Measurements from ENCODE around the gene GCLM. TPM values are rescaled to one million over a fixed set of nuclear protein-coding genes. Genes with fewer than 3 reads are reported as not detected.
"Not testable (repeated sequence)": the region's sequence is repeated elsewhere in the genome, so short reads cannot be mapped to it uniquely, and the experiment has no call there.

Gene GCLM
- total RNA-seq, 2 donors from 2014 or later, result 17.7 to 19.4 TPM

DNA sequence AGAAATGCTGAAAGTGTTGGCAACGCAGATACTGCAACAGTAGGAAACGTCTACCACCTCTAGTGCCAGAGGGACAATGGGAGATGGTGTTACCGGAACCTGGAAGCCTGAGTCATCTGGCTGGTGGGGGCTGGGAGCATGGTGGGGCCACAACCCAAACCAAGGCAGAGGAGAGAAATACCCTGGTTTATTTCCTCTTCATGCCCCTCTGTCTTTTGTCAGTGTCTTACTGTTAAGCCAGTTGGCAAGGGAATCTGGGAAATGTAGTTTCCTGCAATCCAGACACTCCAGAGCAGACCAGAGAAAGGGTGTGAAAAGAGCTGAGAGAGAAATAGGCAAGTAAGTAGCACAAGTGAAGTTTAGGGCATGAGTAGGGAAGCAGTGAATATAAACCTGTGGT, 45.1 kb downstream of the GCLM start:
- Histone ChIP-seq H3K27ac (no peak overlapping the region), H3K9me3 (no peaks in the 10 kb centered on the region)
- intact Hi-C loops (cut with DNase I), result no loop called here

DNA sequence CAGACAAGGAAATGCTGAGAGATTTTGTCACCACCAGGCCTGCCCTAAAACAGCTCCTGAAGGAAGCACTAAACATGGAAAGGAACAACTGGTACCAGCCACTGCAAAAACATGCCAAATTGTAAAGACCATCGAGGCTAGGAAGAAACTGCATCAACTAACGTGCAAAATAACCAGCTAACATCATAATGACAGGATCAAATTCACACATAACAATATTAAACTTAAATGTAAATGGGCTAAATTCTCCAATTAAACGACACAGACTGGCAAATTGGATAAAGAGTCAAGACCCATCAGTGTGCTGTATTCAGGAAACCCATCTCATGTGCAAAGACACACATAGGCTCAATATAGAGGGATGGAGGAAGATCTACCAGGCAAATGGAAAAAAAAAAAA, 51.6 kb downstream of the GCLM start:
- H3K36me3 ChIP-seq; H3K9me3 ChIP-seq; H3K27me3 ChIP-seq; H3K27ac ChIP-seq; H3K4me1 ChIP-seq; DNase-seq; H3K4me3 ChIP-seq; intact Hi-C loops (cut with DNase I); H3K9ac ChIP-seq (ENCODE audit: low read depth in 2 of 2, low read length in 2 of 2): not testable (repeated sequence)

More for the DNA sequence above, 45.1 kb downstream of the GCLM start:
- H3K36me3 ChIP-seq, result no peaks in the 10 kb centered on the region
- H3K4me3 ChIP-seq, result no peak overlapping the region
- no peaks in the 10 kb centered on the region for H3K27me3 ChIP-seq
- H3K9ac ChIP-seq (ENCODE audit: low read depth in 2 of 2, low read length in 2 of 2), result no peak overlapping the region
- DNase-seq, result no peak
- TF ChIP-seq, protein P1, sequence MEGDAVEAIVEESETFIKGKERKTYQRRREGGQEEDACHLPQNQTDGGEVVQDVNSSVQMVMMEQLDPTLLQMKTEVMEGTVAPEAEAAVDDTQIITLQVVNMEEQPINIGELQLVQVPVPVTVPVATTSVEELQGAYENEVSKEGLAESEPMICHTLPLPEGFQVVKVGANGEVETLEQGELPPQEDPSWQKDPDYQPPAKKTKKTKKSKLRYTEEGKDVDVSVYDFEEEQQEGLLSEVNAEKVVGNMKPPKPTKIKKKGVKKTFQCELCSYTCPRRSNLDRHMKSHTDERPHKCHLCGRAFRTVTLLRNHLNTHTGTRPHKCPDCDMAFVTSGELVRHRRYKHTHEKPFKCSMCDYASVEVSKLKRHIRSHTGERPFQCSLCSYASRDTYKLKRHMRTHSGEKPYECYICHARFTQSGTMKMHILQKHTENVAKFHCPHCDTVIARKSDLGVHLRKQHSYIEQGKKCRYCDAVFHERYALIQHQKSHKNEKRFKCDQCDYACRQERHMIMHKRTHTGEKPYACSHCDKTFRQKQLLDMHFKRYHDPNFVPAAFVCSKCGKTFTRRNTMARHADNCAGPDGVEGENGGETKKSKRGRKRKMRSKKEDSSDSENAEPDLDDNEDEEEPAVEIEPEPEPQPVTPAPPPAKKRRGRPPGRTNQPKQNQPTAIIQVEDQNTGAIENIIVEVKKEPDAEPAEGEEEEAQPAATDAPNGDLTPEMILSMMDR (IDR thresholded peaks at IDR 0.05), result no peak
- H3K4me1 ChIP-seq, result no peaks in the 10 kb centered on the region

DNA sequence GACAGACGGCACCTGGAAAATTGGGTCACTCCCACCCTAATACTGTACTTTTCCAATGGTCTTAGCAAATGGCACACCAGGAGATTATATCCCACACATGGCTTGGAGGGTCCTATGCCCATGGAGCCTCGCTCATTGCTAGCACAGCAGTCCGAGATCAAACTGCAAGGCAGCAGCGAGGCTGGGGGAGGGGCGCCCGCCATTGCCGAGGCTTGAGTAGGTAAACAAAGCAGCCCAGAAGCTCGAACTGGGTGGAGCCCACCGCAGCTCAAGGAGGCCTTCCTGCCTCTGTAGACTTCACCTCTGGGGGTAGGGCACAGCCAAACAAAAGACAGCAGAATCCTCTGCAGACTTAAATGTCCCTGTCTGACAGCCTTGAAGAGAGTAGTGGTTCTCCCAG, 53.2 kb downstream of the GCLM start:
- intact Hi-C loops (cut with DNase I); H3K9me3 ChIP-seq; H3K36me3 ChIP-seq; H3K27ac ChIP-seq; H3K4me1 ChIP-seq; H3K4me3 ChIP-seq; H3K27me3 ChIP-seq; DNase-seq; H3K9ac ChIP-seq (ENCODE audit: low read depth in 2 of 2, low read length in 2 of 2): not testable (repeated sequence)

DNA sequence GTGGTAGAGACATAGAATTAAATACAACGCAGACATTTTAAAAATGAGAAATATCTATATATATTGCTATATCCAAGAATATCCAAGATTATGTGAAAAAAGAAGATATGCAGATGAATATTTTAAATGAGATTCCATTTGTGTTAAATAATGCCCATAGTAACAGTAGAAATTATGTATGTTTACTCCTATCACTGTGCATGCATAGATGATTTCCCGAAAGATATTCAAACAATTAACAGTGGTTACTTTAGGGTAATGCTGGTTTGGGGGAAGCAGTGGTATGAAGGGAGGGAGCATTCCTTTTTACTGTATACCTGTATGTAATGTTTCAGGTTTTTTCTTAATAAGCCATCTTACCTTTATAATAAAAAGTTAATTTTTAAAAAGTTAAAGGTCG, 55.3 kb downstream of the GCLM start:
- DNase-seq, result no peak
- H3K27ac ChIP-seq, result no peak overlapping the region
- H3K4me1 ChIP-seq, result no peaks in the 10 kb centered on the region
- H3K9me3 ChIP-seq, result no peaks in the 10 kb centered on the region
- intact Hi-C loops (cut with DNase I), result no loop called here
- no peak overlapping the region for H3K4me3 ChIP-seq
- no peaks in the 10 kb centered on the region for H3K36me3 ChIP-seq
- TF ChIP-seq, protein P1 (IDR thresholded peaks at IDR 0.05), result no peak
- H3K9ac ChIP-seq (ENCODE audit: low read depth in 2 of 2, low read length in 2 of 2), result no peak overlapping the region
- no peaks in the 10 kb centered on the region for H3K27me3 ChIP-seq

DNA sequence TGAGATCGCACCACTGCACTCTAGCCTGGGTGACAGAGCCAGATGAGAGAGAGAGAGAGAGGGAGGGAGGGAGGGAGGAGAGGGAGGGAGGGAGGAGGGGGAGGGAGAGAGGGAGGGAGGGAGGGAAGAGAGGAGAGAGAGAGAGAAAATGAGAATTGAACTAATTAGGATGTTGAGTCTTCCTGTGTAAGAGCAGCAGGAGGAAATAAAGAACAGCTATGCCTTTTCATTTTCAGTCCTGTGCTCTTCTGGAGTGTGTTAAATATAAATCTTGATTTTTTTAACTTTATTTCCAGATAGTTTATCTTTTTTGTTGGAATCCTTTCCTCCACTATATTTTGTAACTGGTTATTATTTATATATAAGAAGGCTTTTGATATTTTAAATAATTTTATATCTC, 57.4 kb downstream of the GCLM start:
- intact Hi-C loops (cut with DNase I), result no loop called here
- Histone ChIP-seq H3K4me1 (peaks cover 5% of the 10 kb centered on the region), H3K9me3 (no peaks in the 10 kb centered on the region), H3K27me3 (no peaks in the 10 kb centered on the region), H3K9ac (ENCODE audit: low read depth in 2 of 2, low read length in 2 of 2) (no peak overlapping the region), H3K27ac (no peak overlapping the region), H3K36me3 (no peaks in the 10 kb centered on the region), H3K4me3 (no peak overlapping the region)
- DNase-seq, result no peak
- TF ChIP-seq, protein P1 (IDR thresholded peaks at IDR 0.05), result no peak

DNA sequence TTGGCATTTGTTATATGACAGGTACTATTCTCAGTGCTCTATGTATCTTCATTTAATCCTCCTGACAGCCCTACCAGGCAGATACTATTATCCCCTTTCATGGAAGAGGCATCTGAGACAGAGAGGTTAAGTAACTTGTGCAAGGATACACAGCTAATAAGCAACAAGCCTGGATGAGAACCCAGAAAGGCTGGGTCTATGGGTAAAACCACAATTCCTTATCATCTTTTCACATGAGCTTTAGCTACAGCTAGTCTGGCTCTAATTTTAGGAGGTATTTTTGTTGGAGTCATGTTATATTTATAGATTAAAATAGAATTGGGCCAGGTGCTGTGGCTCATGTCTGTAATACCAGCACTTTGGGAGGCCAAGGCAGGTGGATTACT, 57.9 kb downstream of the GCLM start:
- H3K4me3 ChIP-seq, result no peak overlapping the region
- H3K9ac ChIP-seq (ENCODE audit: low read depth in 2 of 2, low read length in 2 of 2), result no peak overlapping the region
- DNase-seq, result no peak
- H3K36me3 ChIP-seq, result no peaks in the 10 kb centered on the region
- H3K9me3 ChIP-seq, result no peaks in the 10 kb centered on the region
- H3K4me1 ChIP-seq, result peaks cover 5% of the 10 kb centered on the region
- H3K27ac ChIP-seq, result no peak overlapping the region
- H3K27me3 ChIP-seq, result no peaks in the 10 kb centered on the region
- intact Hi-C loops (cut with DNase I), result no loop called here
- TF ChIP-seq, protein P1 (IDR thresholded peaks at IDR 0.05), result no peak
